ENCODE measurements around the gene ALPK3. TPM values are rescaled to one million over a fixed set of nuclear protein-coding genes. Genes with fewer than 3 reads are reported as not detected.

Gene ALPK3
- total RNA-seq, 4 donors from 2014 or later = 0.42 to 7.5 (median 1.1) TPM

DNA sequence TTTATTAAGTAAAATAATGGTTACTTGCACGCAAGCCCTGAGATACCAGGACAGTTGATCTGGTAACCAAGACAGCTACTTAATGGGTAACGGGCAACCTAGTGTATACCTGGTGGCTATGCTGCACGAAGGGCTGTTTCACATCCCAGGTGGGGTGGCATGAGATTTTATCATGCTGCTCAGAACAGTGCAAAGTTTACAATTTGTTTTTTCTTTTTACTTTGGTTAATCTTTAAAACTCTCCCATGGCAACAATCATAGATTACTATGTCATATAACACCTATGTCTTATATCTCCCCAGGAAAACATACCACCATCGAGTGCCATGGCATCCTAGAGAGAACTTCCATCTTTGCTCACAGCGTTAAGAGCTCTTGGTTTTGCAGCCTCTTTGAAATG, 35.1 kb downstream of the ALPK3 start:
- TF ChIP-seq CTCF (IDR thresholded peaks at IDR 0.05) = no peak

GRCh38 chr15:84855136-84855535, 38.0 kb downstream of the ALPK3 start:
- WGBS = 90% methylated on average over 9 of the region's 9 CpGs
- no peak for TF ChIP-seq CTCF (IDR thresholded peaks at IDR 0.05)
- no peak for TF ChIP-seq POLR2A (IDR thresholded peaks at IDR 0.05)
- TF ChIP-seq POLR2AphosphoS5 (IDR thresholded peaks at IDR 0.05) = no peak
- TF ChIP-seq EP300 (IDR thresholded peaks at IDR 0.05) = no peak
- no peaks in the 10 kb centered on the region for H3K9me3 ChIP-seq
- H3K4me3 ChIP-seq = no peak overlapping the region
- no peak overlapping the region for H3K27ac ChIP-seq
- H3K4me1 ChIP-seq = peaks cover 23% of the 10 kb centered on the region
- H3K36me3 ChIP-seq = no peaks in the 10 kb centered on the region
- H3K27me3 ChIP-seq = no peaks in the 10 kb centered on the region
- DNase-seq (ENCODE audit: low spot score in 2 of 2) = no peak

More for the DNA sequence above, 35.1 kb downstream of the ALPK3 start:
- Histone ChIP-seq H3K27me3 (no peaks in the 10 kb centered on the region), H3K36me3 (no peaks in the 10 kb centered on the region), H3K27ac (no peak overlapping the region), H3K9me3 (peaks cover 4% of the 10 kb centered on the region), H3K4me3 (no peak overlapping the region), H3K4me1 (no peaks in the 10 kb centered on the region)
- WGBS = 96% methylated on average over 5 of the region's 5 CpGs
- DNase-seq (ENCODE audit: low spot score in 2 of 2) = no peak

GRCh38 chr15:84855765-84856164, 38.6 kb downstream of the ALPK3 start:
- DNase-seq (ENCODE audit: low spot score in 2 of 2) = no peak
- Histone ChIP-seq H3K27ac (no peak overlapping the region), H3K27me3 (no peaks in the 10 kb centered on the region), H3K4me3 (no peak overlapping the region), H3K4me1 (peaks cover 23% of the 10 kb centered on the region), H3K9me3 (no peaks in the 10 kb centered on the region), H3K36me3 (no peaks in the 10 kb centered on the region)
- no peak for TF ChIP-seq POLR2AphosphoS5 (IDR thresholded peaks at IDR 0.05)
- no peak for TF ChIP-seq POLR2A (IDR thresholded peaks at IDR 0.05)
- TF ChIP-seq EP300 (IDR thresholded peaks at IDR 0.05) = no peak
- TF ChIP-seq CTCF (IDR thresholded peaks at IDR 0.05) = no peak

DNA sequence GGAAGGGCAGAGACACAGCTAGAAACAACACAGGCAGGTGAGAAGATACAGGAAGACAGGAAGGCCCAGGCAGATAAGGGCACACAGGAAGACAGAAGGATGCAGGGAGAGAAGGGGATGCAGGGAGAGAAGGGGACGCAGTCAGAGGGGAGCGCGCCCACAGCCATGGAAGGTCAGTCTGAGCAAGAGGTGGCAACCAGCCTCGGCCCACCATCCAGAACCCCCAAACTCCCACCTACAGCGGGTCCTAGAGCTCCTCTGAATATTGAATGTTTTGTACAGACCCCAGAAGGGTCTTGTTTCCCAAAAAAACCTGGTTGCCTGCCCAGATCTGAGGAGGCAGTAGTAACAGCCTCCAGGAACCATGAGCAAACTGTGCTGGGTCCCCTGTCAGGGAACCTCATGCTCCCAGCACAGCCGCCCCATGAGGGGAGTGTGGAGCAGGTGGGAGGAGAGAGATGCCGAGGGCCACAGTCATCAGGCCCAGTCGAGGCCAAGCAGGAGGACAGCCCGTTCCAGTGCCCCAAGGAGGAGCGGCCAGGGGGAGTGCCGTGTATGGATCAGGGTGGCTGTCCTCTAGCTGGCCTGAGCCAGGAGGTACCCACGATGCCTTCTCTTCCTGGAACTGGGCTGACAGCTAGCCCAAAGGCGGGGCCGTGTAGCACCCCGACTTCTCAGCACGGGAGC, 39.7 kb downstream of the ALPK3 start:
- Histone ChIP-seq H3K4me1 (peaks cover 23% of the 10 kb centered on the region), H3K9me3 (no peaks in the 10 kb centered on the region), H3K4me3 (no peak overlapping the region), H3K27me3 (no peaks in the 10 kb centered on the region), H3K27ac (no peak overlapping the region), H3K36me3 (no peaks in the 10 kb centered on the region)
- TF ChIP-seq POLR2A (IDR thresholded peaks at IDR 0.05) (no peak), EP300 (IDR thresholded peaks at IDR 0.05) (no peak), POLR2AphosphoS5 (IDR thresholded peaks at IDR 0.05) (no peak), CTCF (IDR thresholded peaks at IDR 0.05) (no peak)
- 93% methylated on average over 9 of the region's 16 CpGs for WGBS
- DNase-seq (ENCODE audit: low spot score in 2 of 2) = no peak

- Histone ChIP-seq H3K4me1 (peaks cover 23% of the 10 kb centered on the region), H3K36me3 (no peaks in the 10 kb centered on the region), H3K27me3 (no peaks in the 10 kb centered on the region), H3K4me3 (no peak overlapping the region), H3K9me3 (no peaks in the 10 kb centered on the region), H3K27ac (no peak overlapping the region)
- TF ChIP-seq POLR2AphosphoS5 (IDR thresholded peaks at IDR 0.05) (no peak), CTCF (IDR thresholded peaks at IDR 0.05) (no peak), EP300 (IDR thresholded peaks at IDR 0.05) (no peak), POLR2A (IDR thresholded peaks at IDR 0.05) (no peak)
- WGBS = 89% methylated on average over 11 of the region's 15 CpGs
- no peak for DNase-seq (ENCODE audit: low spot score in 2 of 2)
These were observed 40.4 kb downstream of the ALPK3 start for GRCh38 chr15:84857418-84858004.

Measured in suprapubic skin (tissue), 4 donors.